ENCODE results near the gene PPM1E. TPM values are rescaled to one million over a fixed set of nuclear protein-coding genes. Genes with fewer than 3 reads are reported as not detected.

Gene PPM1E
- total and polyA plus RNA-seq, 4 experiments from 2014 or later: not detected

DNA sequence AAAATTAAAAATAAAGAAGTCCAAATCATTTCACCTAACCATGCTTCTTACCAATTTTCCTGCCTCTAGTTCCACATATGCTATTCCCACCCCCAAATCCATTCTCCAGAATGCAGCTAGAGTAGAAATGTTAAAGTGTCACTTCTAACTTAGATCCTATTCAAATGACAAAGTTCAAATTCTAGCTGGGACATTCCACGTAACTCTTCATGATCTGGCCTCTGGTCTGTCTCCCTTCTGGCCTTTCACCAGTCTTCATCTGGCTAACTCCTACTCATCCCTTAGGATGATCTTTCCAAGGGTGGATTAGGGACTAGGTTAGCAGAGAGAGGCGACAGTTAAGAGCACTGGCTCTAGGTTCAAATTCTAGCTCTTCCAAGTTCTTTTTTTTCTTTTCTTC lies 253.1 kb downstream of the PPM1E start:
- Histone ChIP-seq H3K27ac (ENCODE audit: low read depth, low read length) (no peak overlapping the region), H3K4me3 (ENCODE audit: low read length in 2 of 2) (no peak overlapping the region), H3K4me1 (ENCODE audit: insufficient read depth, low read length) (no peaks in the 10 kb centered on the region), H3K9me3 (ENCODE audit: control insufficient read depth in 1 of 2, low read length in 2 of 2) (no peaks in the 10 kb centered on the region), H3K36me3 (ENCODE audit: insufficient read depth, low read length) (peaks cover 21% of the 10 kb centered on the region), H3K27me3 (ENCODE audit: insufficient read depth, low read length) (no peaks in the 10 kb centered on the region)
- CTCF ChIA-PET (ENCODE audit: partially characterized antibody): interaction anchor here (1.6 to 3.7 kb wide), 4 partner anchors 421 to 490 kb away, joined by 3 to 11 read pairs (median 6); no protein-coding TSS in a partner anchor
- Mint-ChIP-seq H3K27me3 (no peaks in the 10 kb centered on the region), H3K27ac (peak overlapping the region in 2 of 7 donors; percentile 22 to 43), H3K9me3 (no peaks in the 10 kb centered on the region), H3K4me1 (peaks cover 4 to 6% (median 4%) of the 10 kb centered on the region in 4 donors), H3K4me3 (no peak overlapping the region), H3K36me3 (peaks cover 18 to 39% of the 10 kb centered on the region in 2 donors)
- POLR2A ChIA-PET (ENCODE audit: partially characterized antibody): interaction anchor here (2.7 kb wide), 1 partner anchor 490 kb away, joined by 10 read pairs; no protein-coding TSS in a partner anchor
- intact Hi-C loops (cut with micrococcal nuclease): loop anchor here (5.0 kb wide), 1 partner anchor 706 kb away; no protein-coding TSS in a partner anchor
- no peak for DNase-seq

- POLR2A ChIA-PET (ENCODE audit: partially characterized antibody): interaction anchor here (2.7 kb wide), 1 partner anchor 491 kb away, joined by 10 read pairs; no protein-coding TSS in a partner anchor
- Mint-ChIP-seq H3K4me1 (peaks cover 0 to under 1% (median 0%) of the 10 kb centered on the region in 4 donors), H3K27ac (peak overlapping the region in 3 of 7 donors; percentile 18 to 76 (median 45)), H3K36me3 (peaks cover 25 to 46% of the 10 kb centered on the region in 2 donors), H3K9me3 (no peaks in the 10 kb centered on the region), H3K4me3 (no peak overlapping the region), H3K27me3 (no peaks in the 10 kb centered on the region)
- peaks cover 21% of the 10 kb centered on the region for H3K36me3 ChIP-seq (ENCODE audit: insufficient read depth, low read length)
- H3K27me3 ChIP-seq (ENCODE audit: insufficient read depth, low read length): no peaks in the 10 kb centered on the region
- no peak for DNase-seq
- no peak overlapping the region for H3K4me3 ChIP-seq (ENCODE audit: low read length in 2 of 2)
- no peaks in the 10 kb centered on the region for H3K4me1 ChIP-seq (ENCODE audit: insufficient read depth, low read length)
- no peak overlapping the region for H3K27ac ChIP-seq (ENCODE audit: low read depth, low read length)
- CTCF ChIA-PET (ENCODE audit: partially characterized antibody): interaction anchor here (1.4 to 3.7 kb wide), 3 partner anchors 299 to 491 kb away, joined by 5 to 11 read pairs (median 8); no protein-coding TSS in a partner anchor
- no peaks in the 10 kb centered on the region for H3K9me3 ChIP-seq (ENCODE audit: control insufficient read depth in 1 of 2, low read length in 2 of 2)
- intact Hi-C loops (cut with micrococcal nuclease): no loop called here
These were observed 254.4 kb downstream of the PPM1E start for GRCh38 chr17:59010026-59010425.

GRCh38 chr17:59011975-59012374 lies 256.3 kb downstream of the PPM1E start:
- Mint-ChIP-seq H3K36me3 (peaks cover 25 to 47% of the 10 kb centered on the region in 2 donors), H3K4me3 (no peak overlapping the region), H3K27me3 (no peaks in the 10 kb centered on the region), H3K27ac (peak overlapping the region in 3 of 7 donors; percentile 1 to 74 (median 24)), H3K9me3 (no peaks in the 10 kb centered on the region), H3K4me1 (no peaks in the 10 kb centered on the region)
- no peak for DNase-seq
- Histone ChIP-seq H3K9me3 (ENCODE audit: control insufficient read depth in 1 of 2, low read length in 2 of 2) (no peaks in the 10 kb centered on the region), H3K27me3 (ENCODE audit: insufficient read depth, low read length) (no peaks in the 10 kb centered on the region), H3K36me3 (ENCODE audit: insufficient read depth, low read length) (peaks cover 21% of the 10 kb centered on the region), H3K4me3 (ENCODE audit: low read length in 2 of 2) (no peak overlapping the region), H3K27ac (ENCODE audit: low read depth, low read length) (no peak overlapping the region), H3K4me1 (ENCODE audit: insufficient read depth, low read length) (no peaks in the 10 kb centered on the region)
- intact Hi-C loops (cut with micrococcal nuclease): no loop called here
- CTCF ChIA-PET (ENCODE audit: partially characterized antibody): no interaction called here
- POLR2A ChIA-PET (ENCODE audit: partially characterized antibody): no interaction called here

DNA sequence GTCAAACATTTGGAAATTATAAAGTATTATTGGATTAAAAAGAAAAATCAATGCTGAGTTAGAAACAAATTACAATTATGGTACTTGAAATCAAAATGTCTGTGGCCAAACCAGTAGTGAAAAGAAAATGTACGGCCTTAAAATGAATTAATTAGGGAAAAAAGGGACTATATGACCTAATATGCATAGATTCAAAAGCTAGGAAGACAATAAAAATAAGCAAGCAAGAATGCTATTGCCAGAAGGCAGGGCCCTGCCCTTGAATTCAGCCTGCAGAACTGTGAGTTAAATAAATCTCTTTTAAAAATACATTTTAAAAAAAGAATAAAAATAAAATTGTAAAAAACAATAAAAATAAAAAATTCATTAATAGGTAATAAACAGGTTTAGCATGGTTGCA lies 262.4 kb downstream of the PPM1E start:
- CTCF ChIA-PET (ENCODE audit: partially characterized antibody): interaction anchor here (2.2 kb wide), 1 partner anchor 13 kb away, joined by 10 read pairs; no protein-coding TSS in a partner anchor
- Mint-ChIP-seq H3K4me3 (no peak overlapping the region), H3K4me1 (peaks cover 0 to 1% (median 0%) of the 10 kb centered on the region in 4 donors), H3K27me3 (no peaks in the 10 kb centered on the region), H3K36me3 (peaks cover 32 to 40% of the 10 kb centered on the region in 2 donors), H3K27ac (peak overlapping the region in 1 of 7 donors; percentile 55), H3K9me3 (peaks cover 0 to 3% (median 0%) of the 10 kb centered on the region in 8 donors)
- Histone ChIP-seq H3K27ac (ENCODE audit: low read depth, low read length) (no peak overlapping the region), H3K9me3 (ENCODE audit: control insufficient read depth in 1 of 2, low read length in 2 of 2) (no peaks in the 10 kb centered on the region), H3K27me3 (ENCODE audit: insufficient read depth, low read length) (no peaks in the 10 kb centered on the region), H3K4me1 (ENCODE audit: insufficient read depth, low read length) (no peaks in the 10 kb centered on the region), H3K36me3 (ENCODE audit: insufficient read depth, low read length) (no peaks in the 10 kb centered on the region), H3K4me3 (ENCODE audit: low read length in 2 of 2) (no peak overlapping the region)
- POLR2A ChIA-PET (ENCODE audit: partially characterized antibody): no interaction called here
- no peak for DNase-seq
- intact Hi-C loops (cut with micrococcal nuclease): no loop called here

- no peak overlapping the region for H3K4me3 ChIP-seq (ENCODE audit: low read length in 2 of 2)
- H3K36me3 ChIP-seq (ENCODE audit: insufficient read depth, low read length): peaks cover 11% of the 10 kb centered on the region
- H3K4me1 ChIP-seq (ENCODE audit: insufficient read depth, low read length): no peaks in the 10 kb centered on the region
- H3K9me3 Mint-ChIP-seq: peaks cover 0 to 3% (median 0%) of the 10 kb centered on the region in 8 donors
- peaks cover 0 to 2% (median under 1%) of the 10 kb centered on the region in 4 donors for H3K4me1 Mint-ChIP-seq
- ChIA-PET CTCF (ENCODE audit: partially characterized antibody) (no interaction called here), POLR2A (ENCODE audit: partially characterized antibody) (no interaction called here)
- no peak overlapping the region for H3K4me3 Mint-ChIP-seq
- intact Hi-C loops (cut with micrococcal nuclease): no loop called here
- no peaks in the 10 kb centered on the region for H3K27me3 Mint-ChIP-seq
- no peaks in the 10 kb centered on the region for H3K9me3 ChIP-seq (ENCODE audit: control insufficient read depth in 1 of 2, low read length in 2 of 2)
- no peak for DNase-seq
- peaks cover 21 to 33% of the 10 kb centered on the region in 2 donors for H3K36me3 Mint-ChIP-seq
- H3K27ac Mint-ChIP-seq: peak overlapping the region in 1 of 7 donors; percentile 64
- no peak overlapping the region for H3K27ac ChIP-seq (ENCODE audit: low read depth, low read length)
- H3K27me3 ChIP-seq (ENCODE audit: insufficient read depth, low read length): no peaks in the 10 kb centered on the region
These were observed 269.3 kb downstream of the PPM1E start for GRCh38 chr17:59024916-59025315.

DNA sequence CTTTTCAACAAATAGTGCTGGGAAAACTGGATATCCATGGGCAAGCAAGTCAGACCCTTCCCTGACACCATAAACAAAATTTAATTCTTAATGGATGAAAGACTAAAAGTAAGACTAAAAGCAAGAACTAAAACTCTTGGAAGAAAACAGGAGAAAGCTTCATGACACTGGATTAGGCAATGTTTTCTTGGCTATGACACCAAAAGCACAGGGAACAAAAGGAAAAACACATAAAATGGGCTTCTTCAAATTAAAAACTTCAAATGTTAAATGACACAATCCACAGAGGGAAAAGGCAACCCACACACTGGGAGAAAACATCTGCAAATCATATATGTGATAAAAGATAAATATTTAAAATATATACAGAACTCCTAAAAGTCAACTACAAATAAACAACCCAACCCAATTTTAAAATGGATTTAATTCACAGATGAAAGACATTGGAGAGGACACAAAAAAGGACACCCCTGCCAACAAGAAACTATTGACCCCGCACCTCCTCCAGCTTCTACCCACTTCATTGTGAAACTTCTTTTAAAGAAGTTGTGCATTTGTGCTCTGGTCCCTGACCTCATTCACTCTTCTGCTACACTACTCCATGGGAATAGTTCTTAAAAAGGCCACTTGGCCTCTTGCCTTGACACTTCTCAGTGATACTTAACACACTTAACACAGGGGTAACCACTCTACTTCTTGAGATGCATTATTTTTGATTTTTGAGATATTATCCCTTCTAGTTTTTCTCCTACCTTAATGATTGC lies 270.7 kb downstream of the PPM1E start:
- DNase-seq: no peak
- peak overlapping the region; percentile 5 to 68 (median 31) for H3K27ac Mint-ChIP-seq
- Histone ChIP-seq H3K4me1 (ENCODE audit: insufficient read depth, low read length) (no peaks in the 10 kb centered on the region), H3K27ac (ENCODE audit: low read depth, low read length) (no peak overlapping the region), H3K9me3 (ENCODE audit: control insufficient read depth in 1 of 2, low read length in 2 of 2) (no peaks in the 10 kb centered on the region), H3K27me3 (ENCODE audit: insufficient read depth, low read length) (no peaks in the 10 kb centered on the region), H3K36me3 (ENCODE audit: insufficient read depth, low read length) (peaks cover 12% of the 10 kb centered on the region), H3K4me3 (ENCODE audit: low read length in 2 of 2) (no peak overlapping the region)
- intact Hi-C loops (cut with micrococcal nuclease): no loop called here
- H3K36me3 Mint-ChIP-seq: peaks cover 14 to 28% of the 10 kb centered on the region in 2 donors
- no peak overlapping the region for H3K4me3 Mint-ChIP-seq
- no peaks in the 10 kb centered on the region for H3K27me3 Mint-ChIP-seq
- peaks cover 0 to 2% (median under 1%) of the 10 kb centered on the region in 4 donors for H3K4me1 Mint-ChIP-seq
- peaks cover 0 to under 1% (median 0%) of the 10 kb centered on the region in 8 donors for H3K9me3 Mint-ChIP-seq
- CTCF ChIA-PET (ENCODE audit: partially characterized antibody): no interaction called here
- POLR2A ChIA-PET (ENCODE audit: partially characterized antibody): no interaction called here

GRCh38 chr17:59027750-59028149 lies 272.1 kb downstream of the PPM1E start:
- CTCF ChIA-PET (ENCODE audit: partially characterized antibody): no interaction called here
- Histone ChIP-seq H3K4me1 (ENCODE audit: insufficient read depth, low read length) (no peaks in the 10 kb centered on the region), H3K9me3 (ENCODE audit: control insufficient read depth in 1 of 2, low read length in 2 of 2) (no peaks in the 10 kb centered on the region), H3K36me3 (ENCODE audit: insufficient read depth, low read length) (peaks cover 15% of the 10 kb centered on the region), H3K4me3 (ENCODE audit: low read length in 2 of 2) (no peak overlapping the region), H3K27me3 (ENCODE audit: insufficient read depth, low read length) (no peaks in the 10 kb centered on the region), H3K27ac (ENCODE audit: low read depth, low read length) (no peak overlapping the region)
- Mint-ChIP-seq H3K9me3 (no peaks in the 10 kb centered on the region), H3K27ac (peak overlapping the region in 5 of 7 donors; percentile 8 to 75 (median 58)), H3K4me3 (no peak overlapping the region), H3K36me3 (peaks cover 13 to 29% of the 10 kb centered on the region in 2 donors), H3K27me3 (no peaks in the 10 kb centered on the region), H3K4me1 (peaks cover 0 to 2% (median under 1%) of the 10 kb centered on the region in 4 donors)
- intact Hi-C loops (cut with micrococcal nuclease): no loop called here
- POLR2A ChIA-PET (ENCODE audit: partially characterized antibody): no interaction called here
- no peak for DNase-seq

All from CD4-positive, alpha-beta memory T cell (primary cell).